HFF-Myc (cell line): ENCODE measurements around the gene TMEM170B.

ENCODE experiments used
- DNase-seq: peaks from one replicate; pipeline ENCODE4 v3.0.0-alpha.2; 2011; ENCODE audit warnings: low read depth; ENCODE audit errors: extremely low read depth
- H3K4me3 ChIP-seq: replicated peaks from 2 replicates; pipeline ENCODE4 v1.5.1; 2011; ENCODE audit warnings: low read depth, mild to moderate bottlenecking, control low read depth, low read length
- TF ChIP-seq, protein P1 (sequence below): IDR thresholded peaks from 2 replicates; pipeline ENCODE4 v1.5.1; 2012; ENCODE audit warnings: mild to moderate bottlenecking, low read depth, low read length, control low read depth; ENCODE audit errors: missing control alignments

The TMEM170B gene, protein sequence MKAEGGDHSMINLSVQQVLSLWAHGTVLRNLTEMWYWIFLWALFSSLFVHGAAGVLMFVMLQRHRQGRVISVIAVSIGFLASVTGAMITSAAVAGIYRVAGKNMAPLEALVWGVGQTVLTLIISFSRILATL

DNA sequence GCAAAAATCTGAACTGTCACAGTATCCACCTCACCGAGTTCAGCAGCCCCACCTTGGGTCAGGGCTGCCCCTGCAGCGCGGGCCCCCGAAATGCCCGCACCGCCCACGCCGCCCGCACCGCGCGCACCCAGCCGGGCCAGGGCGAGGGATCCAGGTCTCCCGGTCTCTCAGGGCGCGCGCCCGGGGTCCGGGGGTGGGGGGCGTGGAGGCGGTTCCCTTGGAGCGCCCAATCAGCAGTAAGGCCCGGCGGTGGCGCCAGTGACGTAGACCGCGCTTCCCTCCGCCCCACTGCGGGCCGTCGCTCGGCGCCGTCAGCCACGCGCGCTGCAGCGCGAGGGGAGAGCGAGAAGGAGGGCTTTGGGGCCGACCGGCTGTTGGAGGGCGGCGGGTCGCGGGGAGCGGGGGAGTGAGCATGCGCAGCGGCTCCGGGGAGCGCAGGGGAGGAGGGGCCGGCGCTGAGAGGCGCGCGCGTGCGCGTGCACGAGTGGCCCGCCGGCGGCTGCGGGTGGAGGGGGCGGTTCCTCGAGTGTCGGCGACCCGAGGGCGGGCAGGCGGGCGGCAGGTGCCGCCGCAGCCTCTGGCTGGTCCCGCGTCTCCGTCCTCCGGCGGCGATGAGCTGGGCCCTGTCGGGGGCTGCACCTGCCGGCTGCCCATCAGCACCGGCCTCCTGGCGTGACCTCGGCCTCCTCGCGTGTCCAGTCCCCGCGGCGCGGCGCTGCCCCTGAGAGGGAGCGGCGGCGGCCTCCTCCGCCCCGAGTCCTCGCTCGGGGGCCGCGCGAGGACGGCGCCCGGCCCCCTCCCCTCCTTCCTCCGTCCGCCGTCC, at the start of gene TMEM170B:
TSS of gene TMEM170B (plus strand) at position 521 of the 823 bp plus-strand sequence. CDS start 529 bp downstream, outside the sequence.
- peak; percentile 19 for DNase-seq
- peak within 1 kb of the TSS; percentile 52 for H3K4me3 ChIP-seq
- TF ChIP-seq, protein P1, sequence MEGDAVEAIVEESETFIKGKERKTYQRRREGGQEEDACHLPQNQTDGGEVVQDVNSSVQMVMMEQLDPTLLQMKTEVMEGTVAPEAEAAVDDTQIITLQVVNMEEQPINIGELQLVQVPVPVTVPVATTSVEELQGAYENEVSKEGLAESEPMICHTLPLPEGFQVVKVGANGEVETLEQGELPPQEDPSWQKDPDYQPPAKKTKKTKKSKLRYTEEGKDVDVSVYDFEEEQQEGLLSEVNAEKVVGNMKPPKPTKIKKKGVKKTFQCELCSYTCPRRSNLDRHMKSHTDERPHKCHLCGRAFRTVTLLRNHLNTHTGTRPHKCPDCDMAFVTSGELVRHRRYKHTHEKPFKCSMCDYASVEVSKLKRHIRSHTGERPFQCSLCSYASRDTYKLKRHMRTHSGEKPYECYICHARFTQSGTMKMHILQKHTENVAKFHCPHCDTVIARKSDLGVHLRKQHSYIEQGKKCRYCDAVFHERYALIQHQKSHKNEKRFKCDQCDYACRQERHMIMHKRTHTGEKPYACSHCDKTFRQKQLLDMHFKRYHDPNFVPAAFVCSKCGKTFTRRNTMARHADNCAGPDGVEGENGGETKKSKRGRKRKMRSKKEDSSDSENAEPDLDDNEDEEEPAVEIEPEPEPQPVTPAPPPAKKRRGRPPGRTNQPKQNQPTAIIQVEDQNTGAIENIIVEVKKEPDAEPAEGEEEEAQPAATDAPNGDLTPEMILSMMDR, result no peak

DNA sequence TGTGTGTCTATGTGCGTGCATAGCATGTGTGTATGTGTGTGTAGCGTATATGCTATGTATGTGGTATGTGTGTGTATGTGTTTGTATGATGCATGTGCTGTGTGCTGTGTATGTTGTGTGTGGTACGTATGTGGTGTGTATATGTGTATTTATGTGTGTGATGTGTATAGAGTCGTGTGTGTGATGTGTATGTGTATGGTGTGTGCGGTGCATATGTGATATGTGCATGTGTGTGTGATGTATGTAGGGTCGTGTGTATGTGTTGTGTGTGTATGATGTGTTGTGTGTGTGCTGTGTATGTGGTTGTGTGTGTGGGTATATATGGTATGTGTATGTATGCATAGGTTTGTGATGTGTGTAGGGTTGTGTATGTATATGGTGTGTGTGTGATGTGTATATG, 46.6 kb upstream of the TMEM170B start:
- DNase-seq, result no peak
- TF ChIP-seq, protein P1, result no peak

DNA sequence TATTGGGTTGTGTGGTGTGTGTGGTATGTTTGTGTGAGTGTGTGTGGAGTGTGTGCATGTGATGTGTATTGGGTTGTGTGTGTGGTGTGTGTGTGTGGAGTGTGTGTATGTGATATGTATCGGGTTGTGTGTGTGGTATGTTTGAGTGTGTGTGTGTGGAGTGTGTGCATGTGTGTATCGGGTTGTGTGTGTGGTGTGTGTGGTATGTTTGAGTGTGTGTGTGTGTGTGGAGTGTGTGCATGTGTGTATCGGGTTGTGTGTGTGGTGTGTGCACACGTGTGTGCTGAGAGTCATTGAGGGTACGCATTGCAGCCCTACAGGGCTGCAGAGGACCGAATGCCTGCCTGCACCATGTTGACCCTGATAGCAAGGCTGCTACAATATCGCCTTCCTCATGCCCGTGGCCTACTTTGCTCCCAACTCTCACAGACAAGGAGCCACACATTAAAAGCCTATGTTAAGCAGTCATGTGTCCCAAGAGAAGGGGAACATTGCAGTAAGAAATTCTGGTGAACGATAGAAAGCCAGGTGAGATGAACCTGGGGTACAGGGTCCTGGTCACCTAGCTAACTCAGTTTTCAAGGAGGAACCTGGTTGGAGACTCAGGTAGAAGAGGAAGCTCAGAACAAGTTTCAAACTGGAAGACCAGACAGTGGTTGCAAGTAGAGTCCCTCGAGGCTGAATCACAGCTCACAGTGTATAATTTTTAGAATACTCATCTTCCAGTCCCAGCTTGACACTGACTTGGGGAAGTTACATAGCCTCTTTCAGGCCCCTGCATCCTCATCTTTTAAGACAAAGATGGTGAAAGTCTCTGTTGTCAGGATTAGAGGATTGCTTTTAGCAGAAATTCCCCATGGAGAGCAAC, 45.7 kb upstream of the TMEM170B start:
- no peak overlapping the region for H3K4me3 ChIP-seq
- TF ChIP-seq, protein P1, result no peak
- no peak for DNase-seq

More for the DNA sequence above, 46.6 kb upstream of the TMEM170B start:
- H3K4me3 ChIP-seq, result no peak overlapping the region

DNA sequence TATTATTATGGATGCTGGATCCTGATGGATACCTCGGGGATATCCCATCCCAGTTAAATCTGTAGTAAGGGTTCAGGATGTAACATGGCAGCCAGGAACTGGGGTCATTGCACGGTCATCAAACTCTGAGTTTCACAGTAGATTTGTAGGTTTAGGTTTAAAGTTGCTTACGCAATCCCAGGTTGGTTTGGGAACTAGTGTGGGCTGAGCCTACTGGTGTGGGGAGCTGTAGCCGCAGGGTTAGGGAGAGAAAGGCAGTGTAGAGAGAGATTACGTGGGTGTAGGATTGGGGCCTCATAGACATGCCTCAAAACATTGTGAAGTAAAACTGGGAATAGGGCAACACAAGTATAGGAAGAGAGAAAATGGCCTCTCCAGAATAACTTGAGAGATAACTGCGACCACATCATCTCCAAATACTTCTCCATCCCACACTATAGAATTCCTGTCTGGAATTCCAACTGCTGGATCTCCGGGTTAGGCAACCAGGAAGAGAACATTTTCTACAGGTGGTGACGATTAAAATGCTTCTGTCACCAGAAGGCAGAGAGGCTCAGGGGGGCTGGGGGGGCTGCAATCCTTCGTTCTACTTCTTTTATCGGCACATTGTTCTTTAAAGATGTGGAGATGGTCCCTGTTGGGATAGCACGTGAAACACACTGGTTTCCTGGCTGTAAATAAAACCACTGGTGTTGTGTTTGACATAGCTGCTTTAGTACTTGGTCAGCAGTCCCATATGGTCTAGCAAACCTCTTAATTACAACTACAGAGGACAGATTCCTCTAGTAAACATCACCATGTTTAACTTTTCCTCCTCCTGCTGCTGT, 44.9 kb upstream of the TMEM170B start:
- TF ChIP-seq, protein P1, result no peak
- peak; percentile 32 for DNase-seq
- H3K4me3 ChIP-seq, result no peak overlapping the region

DNA sequence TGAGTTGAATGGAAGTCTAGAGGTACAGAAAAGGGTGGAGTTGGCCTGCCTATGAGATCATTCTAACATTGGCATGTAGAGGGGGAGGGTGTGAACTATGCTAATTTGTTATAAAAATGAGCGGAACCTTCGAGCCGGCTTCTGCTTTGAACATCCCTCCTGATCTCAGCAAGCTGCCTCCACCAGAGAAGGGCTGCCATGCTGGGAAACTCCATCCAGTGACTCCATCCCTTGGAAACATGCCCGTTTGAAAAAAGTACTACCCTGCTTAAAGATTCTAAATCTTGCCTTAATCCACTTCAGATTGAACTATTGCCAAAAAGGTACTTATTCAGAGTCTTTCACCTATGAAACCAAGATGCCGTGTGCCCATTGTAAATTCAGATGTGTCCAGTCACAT, 43.6 kb upstream of the TMEM170B start:
- DNase-seq, result no peak
- TF ChIP-seq, protein P1, result no peak
- H3K4me3 ChIP-seq, result no peak overlapping the region
